Ishikawa (cell line): ENCODE measurements around the gene CAMTA1.

Source experiments
- EGR1 ChIP-seq: IDR thresholded peaks from 2 replicates; pipeline ENCODE4 v1.6.1; 2012
- EP300 ChIP-seq: IDR thresholded peaks from 2 replicates; pipeline ENCODE4 v1.6.1; 2012; ENCODE audit warnings: borderline replicate concordance
- FOXM1 ChIP-seq: IDR thresholded peaks from 2 replicates; pipeline ENCODE4 v1.6.1; 2012; ENCODE audit warnings: low read depth, borderline replicate concordance
- TAF1 ChIP-seq: IDR thresholded peaks from 2 replicates; pipeline ENCODE4 v1.6.1; 2012; ENCODE audit warnings: low read depth, mild to moderate bottlenecking
- YY1 ChIP-seq: IDR thresholded peaks from 2 replicates; pipeline ENCODE4 v1.6.1; 2012; ENCODE audit warnings: low read depth
- ZBTB7A ChIP-seq: IDR thresholded peaks from 2 replicates; pipeline ENCODE4 v1.6.1; 2012; ENCODE audit warnings: low read depth
- TF ChIP-seq, protein P1 (sequence below): IDR thresholded peaks from 2 replicates; pipeline ENCODE4 v1.6.1; 2012; ENCODE audit warnings: low read depth, mild to moderate bottlenecking

DNA sequence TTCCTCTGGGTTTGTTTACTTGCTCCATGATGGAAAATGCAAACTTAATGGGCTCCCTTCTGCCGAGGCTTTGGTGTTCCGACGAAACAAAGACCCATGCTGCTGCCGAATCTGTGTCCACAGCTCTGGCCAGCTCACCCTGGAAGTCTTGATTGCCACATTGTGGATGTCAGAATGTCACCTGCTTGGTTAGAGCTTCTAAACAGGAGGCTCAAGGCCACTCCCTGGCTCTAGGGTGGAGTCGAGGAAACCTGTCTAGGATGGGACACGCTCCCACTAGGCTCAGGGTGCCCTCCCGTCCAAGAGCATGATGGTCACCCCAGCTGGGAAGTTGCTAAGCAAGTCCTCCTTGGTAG, 706.5 kb downstream of the CAMTA1 start:
- TF ChIP-seq FOXM1 (no peak), TAF1 (no peak), EP300 (no peak), ZBTB7A (no peak), EGR1 (no peak), YY1 (no peak)
- TF ChIP-seq, protein P1, sequence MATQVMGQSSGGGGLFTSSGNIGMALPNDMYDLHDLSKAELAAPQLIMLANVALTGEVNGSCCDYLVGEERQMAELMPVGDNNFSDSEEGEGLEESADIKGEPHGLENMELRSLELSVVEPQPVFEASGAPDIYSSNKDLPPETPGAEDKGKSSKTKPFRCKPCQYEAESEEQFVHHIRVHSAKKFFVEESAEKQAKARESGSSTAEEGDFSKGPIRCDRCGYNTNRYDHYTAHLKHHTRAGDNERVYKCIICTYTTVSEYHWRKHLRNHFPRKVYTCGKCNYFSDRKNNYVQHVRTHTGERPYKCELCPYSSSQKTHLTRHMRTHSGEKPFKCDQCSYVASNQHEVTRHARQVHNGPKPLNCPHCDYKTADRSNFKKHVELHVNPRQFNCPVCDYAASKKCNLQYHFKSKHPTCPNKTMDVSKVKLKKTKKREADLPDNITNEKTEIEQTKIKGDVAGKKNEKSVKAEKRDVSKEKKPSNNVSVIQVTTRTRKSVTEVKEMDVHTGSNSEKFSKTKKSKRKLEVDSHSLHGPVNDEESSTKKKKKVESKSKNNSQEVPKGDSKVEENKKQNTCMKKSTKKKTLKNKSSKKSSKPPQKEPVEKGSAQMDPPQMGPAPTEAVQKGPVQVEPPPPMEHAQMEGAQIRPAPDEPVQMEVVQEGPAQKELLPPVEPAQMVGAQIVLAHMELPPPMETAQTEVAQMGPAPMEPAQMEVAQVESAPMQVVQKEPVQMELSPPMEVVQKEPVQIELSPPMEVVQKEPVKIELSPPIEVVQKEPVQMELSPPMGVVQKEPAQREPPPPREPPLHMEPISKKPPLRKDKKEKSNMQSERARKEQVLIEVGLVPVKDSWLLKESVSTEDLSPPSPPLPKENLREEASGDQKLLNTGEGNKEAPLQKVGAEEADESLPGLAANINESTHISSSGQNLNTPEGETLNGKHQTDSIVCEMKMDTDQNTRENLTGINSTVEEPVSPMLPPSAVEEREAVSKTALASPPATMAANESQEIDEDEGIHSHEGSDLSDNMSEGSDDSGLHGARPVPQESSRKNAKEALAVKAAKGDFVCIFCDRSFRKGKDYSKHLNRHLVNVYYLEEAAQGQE: no peak
